ENCODE results near the gene FNDC5. TPM values are rescaled to one million over a fixed set of nuclear protein-coding genes. Genes with fewer than 3 reads are reported as not detected.

Gene FNDC5
- total and polyA plus RNA-seq, 9 of the 15 experiments (the other 6 are each of a cell fraction or from before 2014, with no cell fraction given) = 0.06 to 2.1 (median 0.22) TPM

DNA sequence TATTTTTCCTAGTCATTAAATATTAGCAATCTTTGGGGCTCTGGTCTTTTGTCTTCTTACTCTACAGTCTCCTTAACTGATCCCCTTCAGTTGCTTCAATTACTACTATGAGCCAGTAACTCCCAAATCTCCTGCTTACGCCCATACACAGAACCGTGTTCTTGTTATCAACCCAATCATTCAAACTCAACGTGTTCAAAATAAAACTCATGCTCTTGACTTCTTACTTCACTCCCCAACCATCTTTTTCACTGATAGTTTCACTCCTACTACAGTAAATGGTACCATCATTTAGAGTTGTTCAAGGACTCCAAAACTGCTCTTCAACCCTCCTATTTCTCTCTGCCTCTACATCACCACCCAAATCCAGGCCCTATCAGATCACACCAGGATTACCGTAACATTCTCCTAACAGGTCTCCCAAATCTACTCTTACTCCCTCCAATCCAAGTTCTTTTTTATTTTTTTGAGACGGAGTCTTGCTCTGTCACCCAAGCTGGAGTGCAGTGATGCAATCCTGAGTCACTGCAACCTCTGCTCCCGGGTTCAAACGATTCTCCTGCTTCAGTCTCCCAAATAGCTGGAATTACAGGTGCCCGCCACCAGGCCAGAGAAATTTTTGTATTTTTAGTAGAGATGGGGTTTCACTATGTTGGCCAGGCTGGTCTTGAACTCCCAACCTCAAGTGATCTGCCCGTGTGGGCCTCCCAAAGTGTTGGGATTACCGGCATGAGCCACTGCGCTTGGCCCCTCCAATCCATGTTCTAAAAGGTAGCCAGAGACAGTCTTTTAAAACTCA is 56.6 kb downstream of the FNDC5 start:
- ATAC-seq (peak; percentile 4), FAIRE-seq (peak; percentile 23), DNase-seq (ENCODE audit: extremely low read depth in 1 of 4, low spot score in 3 of 4) (peak in 1 of 4 experiments; percentile 68)
- peak overlapping the region; percentile 74 for H3K4me3 ChIP-seq
- H4K20me1 ChIP-seq (replicated peaks; ENCODE audit: control insufficient read depth, insufficient read depth, low read length) = peaks cover 45% of the 10 kb centered on the region
- intact Hi-C loops (cut with micrococcal nuclease) = no loop called here
- no peaks in the 10 kb centered on the region for H3K27me3 ChIP-seq (ENCODE audit: control insufficient read depth in 2 of 2, insufficient read depth in 2 of 2, low read length in 2 of 2)
- H3K9me3 ChIP-seq (replicated peaks; ENCODE audit: control insufficient read depth, insufficient read depth, low read depth, low read length) = no peaks in the 10 kb centered on the region
- no peak overlapping the region for H2AFZ ChIP-seq (ENCODE audit: low read depth, low read length)
- POLR2A ChIA-PET = interaction anchor here (0.7 to 1.9 kb wide), 6 partner anchors 9 to 266 kb away, joined by 3 to 10 read pairs (median 3); no protein-coding TSS in a partner anchor
- H3K79me2 ChIP-seq (ENCODE audit: control insufficient read depth, insufficient read depth, low read length) = peaks cover 97% of the 10 kb centered on the region
- peaks cover 61% of the 10 kb centered on the region for H3K36me3 ChIP-seq (ENCODE audit: control insufficient read depth, insufficient read depth, low read length)
- H3K9me1 ChIP-seq (ENCODE audit: control insufficient read depth, insufficient read depth, low read length) = no peaks in the 10 kb centered on the region
- 15% methylated on average over 11 of the region's 11 CpGs for WGBS (ENCODE audit: insufficient coverage, low coverage, missing lambda C conversion rate)
- peak overlapping the region; percentile 95 for H3K4me2 ChIP-seq (ENCODE audit: insufficient read depth, low read length)
- peak overlapping the region; percentile 54 to 99; a peak in 3 of 4 replicates for H3K9ac ChIP-seq (ENCODE audit: insufficient read depth in 1 of 2, low read depth in 2 of 2, low read length in 2 of 2)
- in situ Hi-C loops (cut with MboI) = no loop called here
- no TSS peak for BruUV-seq (replicated peaks)
- CTCF ChIA-PET (ENCODE audit: low intra/inter-chr PET ratio) = no interaction called here
- H3K27ac ChIP-seq (ENCODE audit: extremely low read depth, low read depth, low read length) = peak overlapping the region; percentile 70
- peaks cover 27 to 33% of the 10 kb centered on the region in 2 experiments for H3K4me1 ChIP-seq (replicated peaks in 1 of 2; ENCODE audit: control insufficient read depth in 2 of 2, insufficient read depth in 2 of 2, low read length in 2 of 2)
- TF ChIP-seq NR2F6 (CRISPR knock-in tag; IDR thresholded peaks at IDR 0.05) (no peak), EP300 (IDR thresholded peaks at IDR 0.05; ENCODE audit: low read length) (peak; percentile 59), ZEB2 (IDR thresholded peaks at IDR 0.05) (peak; percentile 52; the same call in 1 of the 2 replicates), COPS2 (conservative IDR thresholded peaks at IDR 0.05) (no peak), MAFG (tag; conservative IDR thresholded peaks at IDR 0.05) (peak; percentile 44), ZSCAN32 (CRISPR knock-in tag; IDR thresholded peaks at IDR 0.05) (0 out of 2 replicates have a peak, but pooled peaks have one; percentile 16), U2AF1 (optimal IDR thresholded peaks at IDR 0.05; ENCODE audit: low read depth, low read length) (no peak), RAD51 (IDR thresholded peaks at IDR 0.05; ENCODE audit: borderline replicate concordance, low read depth) (peak; percentile 27; the same call in 1 of the 2 replicates), ZNF77 (CRISPR knock-in tag; IDR thresholded peaks at IDR 0.05) (no peak), CC2D1A (IDR thresholded peaks at IDR 0.05) (0 out of 2 replicates have a peak, but pooled peaks have one; percentile 20), MTA1 (IDR thresholded peaks at IDR 0.05; ENCODE audit: borderline replicate concordance) (peak; percentile 65; the same call in 1 of the 2 replicates), ZFX (CRISPR knock-in tag; IDR thresholded peaks at IDR 0.05) (peak; percentile 6; the same call in 1 of the 2 replicates), EP400 (IDR thresholded peaks at IDR 0.05) (peak; percentile 79)
- TF ChIP-seq, protein P1, sequence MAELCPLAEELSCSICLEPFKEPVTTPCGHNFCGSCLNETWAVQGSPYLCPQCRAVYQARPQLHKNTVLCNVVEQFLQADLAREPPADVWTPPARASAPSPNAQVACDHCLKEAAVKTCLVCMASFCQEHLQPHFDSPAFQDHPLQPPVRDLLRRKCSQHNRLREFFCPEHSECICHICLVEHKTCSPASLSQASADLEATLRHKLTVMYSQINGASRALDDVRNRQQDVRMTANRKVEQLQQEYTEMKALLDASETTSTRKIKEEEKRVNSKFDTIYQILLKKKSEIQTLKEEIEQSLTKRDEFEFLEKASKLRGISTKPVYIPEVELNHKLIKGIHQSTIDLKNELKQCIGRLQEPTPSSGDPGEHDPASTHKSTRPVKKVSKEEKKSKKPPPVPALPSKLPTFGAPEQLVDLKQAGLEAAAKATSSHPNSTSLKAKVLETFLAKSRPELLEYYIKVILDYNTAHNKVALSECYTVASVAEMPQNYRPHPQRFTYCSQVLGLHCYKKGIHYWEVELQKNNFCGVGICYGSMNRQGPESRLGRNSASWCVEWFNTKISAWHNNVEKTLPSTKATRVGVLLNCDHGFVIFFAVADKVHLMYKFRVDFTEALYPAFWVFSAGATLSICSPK (IDR thresholded peaks at IDR 0.05; ENCODE audit: borderline replicate concordance) = peak; percentile 35; the same call in 1 of the 2 replicates
- TF ChIP-seq, protein P2, sequence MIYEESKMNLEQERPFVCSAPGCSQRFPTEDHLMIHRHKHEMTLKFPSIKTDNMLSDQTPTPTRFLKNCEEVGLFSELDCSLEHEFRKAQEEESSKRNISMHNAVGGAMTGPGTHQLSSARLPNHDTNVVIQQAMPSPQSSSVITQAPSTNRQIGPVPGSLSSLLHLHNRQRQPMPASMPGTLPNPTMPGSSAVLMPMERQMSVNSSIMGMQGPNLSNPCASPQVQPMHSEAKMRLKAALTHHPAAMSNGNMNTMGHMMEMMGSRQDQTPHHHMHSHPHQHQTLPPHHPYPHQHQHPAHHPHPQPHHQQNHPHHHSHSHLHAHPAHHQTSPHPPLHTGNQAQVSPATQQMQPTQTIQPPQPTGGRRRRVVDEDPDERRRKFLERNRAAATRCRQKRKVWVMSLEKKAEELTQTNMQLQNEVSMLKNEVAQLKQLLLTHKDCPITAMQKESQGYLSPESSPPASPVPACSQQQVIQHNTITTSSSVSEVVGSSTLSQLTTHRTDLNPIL (CRISPR knock-in tag; IDR thresholded peaks at IDR 0.05) = no peak
- TF ChIP-seq, protein P3, sequence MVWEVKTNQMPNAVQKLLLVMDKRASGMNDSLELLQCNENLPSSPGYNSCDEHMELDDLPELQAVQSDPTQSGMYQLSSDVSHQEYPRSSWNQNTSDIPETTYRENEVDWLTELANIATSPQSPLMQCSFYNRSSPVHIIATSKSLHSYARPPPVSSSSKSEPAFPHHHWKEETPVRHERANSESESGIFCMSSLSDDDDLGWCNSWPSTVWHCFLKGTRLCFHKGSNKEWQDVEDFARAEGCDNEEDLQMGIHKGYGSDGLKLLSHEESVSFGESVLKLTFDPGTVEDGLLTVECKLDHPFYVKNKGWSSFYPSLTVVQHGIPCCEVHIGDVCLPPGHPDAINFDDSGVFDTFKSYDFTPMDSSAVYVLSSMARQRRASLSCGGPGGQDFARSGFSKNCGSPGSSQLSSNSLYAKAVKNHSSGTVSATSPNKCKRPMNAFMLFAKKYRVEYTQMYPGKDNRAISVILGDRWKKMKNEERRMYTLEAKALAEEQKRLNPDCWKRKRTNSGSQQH (CRISPR knock-in tag; IDR thresholded peaks at IDR 0.05) = peak; percentile 79; the same call in 1 of the 2 replicates
- TF ChIP-seq, protein P4, sequence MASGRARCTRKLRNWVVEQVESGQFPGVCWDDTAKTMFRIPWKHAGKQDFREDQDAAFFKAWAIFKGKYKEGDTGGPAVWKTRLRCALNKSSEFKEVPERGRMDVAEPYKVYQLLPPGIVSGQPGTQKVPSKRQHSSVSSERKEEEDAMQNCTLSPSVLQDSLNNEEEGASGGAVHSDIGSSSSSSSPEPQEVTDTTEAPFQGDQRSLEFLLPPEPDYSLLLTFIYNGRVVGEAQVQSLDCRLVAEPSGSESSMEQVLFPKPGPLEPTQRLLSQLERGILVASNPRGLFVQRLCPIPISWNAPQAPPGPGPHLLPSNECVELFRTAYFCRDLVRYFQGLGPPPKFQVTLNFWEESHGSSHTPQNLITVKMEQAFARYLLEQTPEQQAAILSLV (tag; IDR thresholded peaks at IDR 0.05) = peak; percentile 87

Measured in K562 (cell line).